NCI-H2029 (cell line): ENCODE measurements around the gene NAA50.

Experiments
- DNase-seq: peaks from one replicate; lab custom pipeline; 2025; lab: John Stamatoyannopoulos, UW

The NAA50 gene

GRCh38 chr3:113685124-113685523 is 60.9 kb downstream of the NAA50 start:
- DNase-seq, result no peak

- no peak for DNase-seq
Observed at GRCh38 chr3:113684271-113684819, 61.7 kb downstream of the NAA50 start.

GRCh38 chr3:113678773-113679172 is 67.3 kb downstream of the NAA50 start:
- no peak for DNase-seq

GRCh38 chr3:113677737-113678136 is 68.3 kb downstream of the NAA50 start:
- no peak for DNase-seq

GRCh38 chr3:113676261-113676660 is 69.8 kb downstream of the NAA50 start:
- DNase-seq, result no peak

- no peak for DNase-seq
Observed at GRCh38 chr3:113673593-113673992, 72.5 kb downstream of the NAA50 start.

GRCh38 chr3:113668015-113668414 is 78.0 kb downstream of the NAA50 start:
- DNase-seq, result no peak
